Sciatic nerve (tissue), 2 donors: ENCODE measurements around the gene CSGALNACT2. TPM values are rescaled to one million over a fixed set of nuclear protein-coding genes. Genes with fewer than 3 reads are reported as not detected.

Experiments used
- ATAC-seq: fragments of 200-7000 bp; cut with Tn5 transposase; one replicate; pipeline ENCODE4 v1.9.1; 2020; ENCODE audit warnings: mild to moderate bottlenecking, moderate library complexity
- DNase-seq: peaks from one replicate; pipeline ENCODE4 v3.0.0-alpha.2; 2020; ENCODE audit warnings: low spot score
- intact Hi-C: fragments of 100-400 bp; cut with DNase I; formaldehyde crosslinking; loops from one replicate; pipeline ENCODE4 v1.14.2; 2022
- total RNA-seq: library from RNA; stranded (reverse); fragmentation: NEBNext Ultra II Directional; extraction: Animal tissue kit (Norgen Biotek cat#: 25700); gene quantifications from one replicate; pipeline ENCODE4 v1.2.1, GENCODE V29; 2021
- donor health status: DM: no; HTN: no; CAD: no.
- donor health status: DM: no; HTN: no; CAD: no.

Gene CSGALNACT2
- total RNA-seq, 1 donor from 2014 or later = 31.5 TPM

- intact Hi-C loops = no loop called here
- DNase-seq (no peak), ATAC-seq (no peak)
Measured at GRCh38 chr10:43122096-43122495, 16.1 kb upstream of the CSGALNACT2 start.

GRCh38 chr10:43122826-43123225 lies 15.4 kb upstream of the CSGALNACT2 start:
- intact Hi-C loops = no loop called here
- ATAC-seq = no peak
- no peak for DNase-seq

- intact Hi-C loops = no loop called here
- ATAC-seq (no peak), DNase-seq (no peak)
Measured at GRCh38 chr10:43123361-43124093, 14.7 kb upstream of the CSGALNACT2 start.

GRCh38 chr10:43124094-43124521 lies 14.1 kb upstream of the CSGALNACT2 start:
- no peak for ATAC-seq
- no peak for DNase-seq
- intact Hi-C loops = no loop called here

- no peak for ATAC-seq
- no peak for DNase-seq
- intact Hi-C loops = no loop called here
Measured at GRCh38 chr10:43124574-43125273, 13.5 kb upstream of the CSGALNACT2 start.

- DNase-seq = no peak
Measured at GRCh38 chr10:43125274-43125845, 12.9 kb upstream of the CSGALNACT2 start.

GRCh38 chr10:43125881-43126731 lies 12.1 kb upstream of the CSGALNACT2 start:
- DNase-seq = no peak
- ATAC-seq = no peak
- intact Hi-C loops = no loop called here

More at GRCh38 chr10:43125274-43125845, 12.9 kb upstream of the CSGALNACT2 start:
- intact Hi-C loops = no loop called here
- ATAC-seq = no peak

GRCh38 chr10:43126759-43127424 lies 11.4 kb upstream of the CSGALNACT2 start:
- no peak for ATAC-seq
- DNase-seq = no peak
- intact Hi-C loops = no loop called here

GRCh38 chr10:43127442-43127841 lies 10.8 kb upstream of the CSGALNACT2 start:
- intact Hi-C loops = no loop called here
- DNase-seq = no peak

GRCh38 chr10:43128331-43128730 lies 9.9 kb upstream of the CSGALNACT2 start:
- DNase-seq (no peak), ATAC-seq (no peak)
- intact Hi-C loops = no loop called here

More at GRCh38 chr10:43127442-43127841, 10.8 kb upstream of the CSGALNACT2 start:
- ATAC-seq = no peak

GRCh38 chr10:43128958-43129706 lies 9.1 kb upstream of the CSGALNACT2 start:
- no peak for DNase-seq
- ATAC-seq = peak; percentile 46
- intact Hi-C loops = no loop called here

- no peak for ATAC-seq
- DNase-seq = no peak
- intact Hi-C loops = no loop called here
Measured at GRCh38 chr10:43130770-43131171, 7.5 kb upstream of the CSGALNACT2 start.

- no peak for ATAC-seq
- no peak for DNase-seq
- intact Hi-C loops = no loop called here
Measured at GRCh38 chr10:43131256-43131655, 7.0 kb upstream of the CSGALNACT2 start.

GRCh38 chr10:43131906-43132305 lies 6.3 kb upstream of the CSGALNACT2 start:
- intact Hi-C loops = no loop called here
- no peak for DNase-seq
- no peak for ATAC-seq

GRCh38 chr10:43132867-43133787 lies 5.1 kb upstream of the CSGALNACT2 start:
- intact Hi-C loops = no loop called here
- DNase-seq (no peak), ATAC-seq (no peak)

- intact Hi-C loops = no loop called here
- ATAC-seq (no peak), DNase-seq (no peak)
Measured at GRCh38 chr10:43134126-43134905, 3.9 kb upstream of the CSGALNACT2 start.
